Stimulated activated CD8-positive, alpha-beta memory T cell treated with anti-CD3 and anti-CD28 coated beads, Interleukin-12 subunit alpha, Interleukin-12 subunit beta, amount 100 ng/mL, for 24 hours (primary cell): Measurements from ENCODE around the gene CSRNP3.

Experiments
- DNase-seq: peaks from one replicate; pipeline ENCODE4 v3.0.0-alpha.2; 2020; ENCODE audit errors: extremely low read depth

Gene CSRNP3

GRCh38 chr2:165682546-165682945 is 213.0 kb downstream of the CSRNP3 start:
- DNase-seq: no peak

GRCh38 chr2:165686800-165687199 is 217.3 kb downstream of the CSRNP3 start:
- DNase-seq: no peak

DNA sequence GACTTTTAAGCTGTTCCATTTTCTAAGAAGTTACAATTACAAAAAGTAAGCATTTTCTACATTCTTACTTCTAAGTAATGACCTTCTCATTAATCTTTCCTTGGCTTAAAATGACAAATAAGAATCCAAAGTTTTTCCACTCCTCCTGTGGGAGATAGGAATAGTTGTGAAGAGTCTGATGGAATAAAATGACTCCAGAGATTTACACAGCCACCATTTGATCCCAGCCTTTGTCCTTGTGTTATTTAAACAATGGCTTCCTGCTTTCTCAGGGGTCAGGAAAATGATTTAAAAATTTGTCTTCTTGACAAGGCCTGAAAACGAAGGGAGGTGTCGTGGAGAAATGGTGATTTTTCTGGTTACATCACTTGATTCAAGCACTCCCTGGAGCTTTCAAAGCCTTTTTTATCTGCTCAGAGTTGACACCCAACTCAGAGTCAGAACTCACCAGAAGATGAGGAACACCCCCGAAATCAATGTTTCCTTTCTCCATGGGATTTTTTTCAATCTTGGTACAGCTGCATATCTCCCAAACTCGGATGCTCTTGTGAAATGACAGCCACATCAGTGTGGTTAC is 218.0 kb downstream of the CSRNP3 start:
- DNase-seq: no peak

DNA sequence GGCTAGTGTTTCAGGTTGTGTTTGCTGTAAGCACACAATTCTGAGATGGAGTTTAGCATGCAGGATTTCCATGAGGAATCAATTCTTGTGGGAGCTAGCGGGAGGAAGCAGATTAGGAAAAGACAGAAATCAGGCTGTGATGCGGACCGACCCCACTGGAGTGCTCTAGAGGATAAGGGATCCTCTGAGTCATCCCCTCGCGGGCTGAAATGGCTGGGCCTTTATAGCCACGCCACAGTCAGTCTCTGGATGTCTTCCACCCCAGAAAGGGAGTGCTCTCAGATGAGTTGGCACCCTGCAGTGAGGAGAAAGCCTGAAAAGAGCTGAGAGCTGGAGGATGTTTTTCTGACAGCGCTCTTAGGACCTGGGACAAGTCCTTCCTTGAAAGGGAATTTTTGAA is 222.1 kb downstream of the CSRNP3 start:
- DNase-seq: no peak

GRCh38 chr2:165692906-165693305 is 223.4 kb downstream of the CSRNP3 start:
- no peak for DNase-seq

DNA sequence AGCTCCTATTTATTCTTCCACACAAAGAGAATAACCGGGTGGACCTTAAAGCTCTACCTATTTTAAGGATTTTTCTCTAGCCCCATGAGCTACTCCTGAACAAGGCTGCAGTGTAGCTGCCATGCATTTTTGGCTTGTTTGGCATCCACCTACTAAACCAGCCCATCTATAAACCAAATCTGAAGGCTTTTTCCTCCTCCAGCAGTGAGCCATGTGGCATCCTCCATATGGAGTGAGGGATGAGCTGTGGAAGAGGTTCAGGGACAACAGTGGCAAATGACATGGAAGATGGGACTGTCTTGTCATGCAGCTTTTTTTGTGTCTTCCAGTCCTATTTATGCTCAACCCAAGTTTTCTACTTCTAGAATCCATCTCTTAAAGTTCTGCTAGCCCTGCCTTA is 224.3 kb downstream of the CSRNP3 start:
- DNase-seq: no peak

- no peak for DNase-seq
Measured at GRCh38 chr2:165697748-165698443, 228.4 kb downstream of the CSRNP3 start.

- DNase-seq: no peak
Measured at GRCh38 chr2:165698444-165698884, 229.0 kb downstream of the CSRNP3 start.

- DNase-seq: no peak
Measured at GRCh38 chr2:165699946-165700345, 230.4 kb downstream of the CSRNP3 start.

GRCh38 chr2:165700531-165700930 is 231.0 kb downstream of the CSRNP3 start:
- DNase-seq: no peak

- no peak for DNase-seq
Measured at GRCh38 chr2:165701147-165701546, 231.6 kb downstream of the CSRNP3 start.

GRCh38 chr2:165706960-165707487 is 237.5 kb downstream of the CSRNP3 start:
- DNase-seq: no peak

DNA sequence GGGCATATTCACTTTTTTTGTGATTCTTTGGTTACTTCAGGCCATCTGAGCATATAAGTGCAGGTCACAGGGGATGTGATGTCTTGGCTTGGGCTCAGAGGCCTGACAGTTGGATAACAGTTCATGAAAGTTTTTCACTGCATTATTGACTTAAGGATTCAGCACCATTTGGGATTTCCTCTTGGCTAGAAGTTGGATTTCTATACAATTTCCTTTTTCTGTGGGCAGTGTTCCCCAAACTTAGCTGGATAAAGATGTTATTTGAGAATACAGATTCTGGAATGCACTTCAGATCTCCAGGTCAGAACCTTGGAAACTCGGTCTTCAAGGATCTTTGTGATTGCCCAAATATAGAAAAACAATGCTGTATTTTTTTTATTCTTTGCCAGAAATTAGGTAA is 246.6 kb downstream of the CSRNP3 start:
- no peak for DNase-seq

DNA sequence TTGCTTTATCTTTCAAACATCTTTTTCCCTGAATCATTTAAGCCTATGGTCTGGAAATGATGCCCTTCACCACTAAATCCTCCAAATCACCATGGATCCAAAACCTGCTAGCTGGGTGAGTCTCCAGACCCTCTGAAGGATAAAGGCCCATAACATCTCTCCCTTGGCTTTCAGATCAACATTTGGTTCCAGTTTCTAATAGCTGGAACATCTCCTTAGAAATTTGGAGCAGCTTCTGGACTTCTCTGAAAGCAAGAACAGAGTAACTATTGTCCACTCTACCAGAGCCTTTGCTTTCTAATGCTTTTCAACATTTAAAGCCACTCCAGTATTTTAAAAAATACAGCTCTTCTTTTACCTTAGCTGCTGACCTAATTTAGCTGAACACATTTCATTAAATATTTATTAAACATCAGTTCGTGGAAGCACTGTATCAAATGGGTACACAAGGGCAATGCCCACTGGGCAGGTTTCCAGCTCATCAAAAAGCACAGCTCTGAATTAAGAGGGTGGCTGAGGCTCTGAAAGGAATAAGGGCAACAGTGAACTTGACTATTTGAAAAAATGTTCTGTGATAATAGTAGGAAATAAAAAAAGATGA is 249.2 kb downstream of the CSRNP3 start:
- no peak for DNase-seq

DNA sequence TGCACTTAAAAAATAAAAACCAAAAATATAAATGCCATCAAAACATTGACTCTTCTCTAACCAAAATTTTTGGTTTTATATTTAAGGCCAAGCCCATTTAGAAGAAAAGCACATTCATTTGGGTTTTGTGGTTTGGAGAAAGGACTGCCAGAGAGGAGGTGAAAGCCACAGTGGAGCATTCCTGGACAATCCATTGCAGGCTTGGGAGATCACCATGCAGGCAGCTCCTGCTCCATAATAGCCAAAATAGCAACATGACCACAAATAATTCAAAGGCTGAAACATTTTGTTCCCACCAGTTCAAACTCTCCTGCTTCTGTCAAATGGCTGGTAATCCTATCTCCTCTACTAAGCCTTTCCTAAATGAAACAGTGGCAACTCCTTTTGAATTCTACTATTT is 251.0 kb downstream of the CSRNP3 start:
- DNase-seq: no peak

DNA sequence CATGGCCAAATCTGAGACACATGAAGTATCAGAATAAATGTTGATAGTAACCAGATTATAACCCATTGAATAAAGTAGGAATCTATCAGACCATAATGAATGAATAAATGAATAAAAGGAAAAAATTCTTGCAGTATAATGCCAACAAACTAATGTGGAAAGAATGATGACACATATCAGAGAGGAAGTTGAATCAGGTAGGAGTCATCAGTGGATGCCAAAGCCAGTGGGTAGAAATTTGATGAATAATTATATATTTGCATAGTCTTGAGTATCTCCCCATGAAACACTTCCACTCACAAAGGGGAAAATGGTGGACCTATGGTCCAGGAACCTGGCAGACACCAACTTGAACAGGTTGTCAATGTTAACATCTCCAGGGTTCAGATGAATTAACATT is 255.9 kb downstream of the CSRNP3 start:
- DNase-seq: no peak
